Ishikawa (cell line): ENCODE results near the gene MAP1LC3B2.

ENCODE experiments used
- CEBPB ChIP-seq: IDR thresholded peaks from 2 replicates; pipeline ENCODE4 v1.6.1; 2012
- CREB1 ChIP-seq: IDR thresholded peaks from 2 replicates; pipeline ENCODE4 v1.6.1; 2012; ENCODE audit warnings: low read depth
- EGR1 ChIP-seq: IDR thresholded peaks from 2 replicates; pipeline ENCODE4 v1.6.1; 2012
- EP300 ChIP-seq: IDR thresholded peaks from 2 replicates; pipeline ENCODE4 v1.6.1; 2012; ENCODE audit warnings: borderline replicate concordance
- FOXM1 ChIP-seq: IDR thresholded peaks from 2 replicates; pipeline ENCODE4 v1.6.1; 2012; ENCODE audit warnings: low read depth, borderline replicate concordance
- MAX ChIP-seq: IDR thresholded peaks from 2 replicates; pipeline ENCODE4 v1.6.1; 2012
- RAD21 ChIP-seq: IDR thresholded peaks from 2 replicates; pipeline ENCODE4 v1.6.1; 2012; ENCODE audit warnings: low read depth
- REST ChIP-seq: IDR thresholded peaks from 2 replicates; pipeline ENCODE4 v1.6.1; 2012; ENCODE audit warnings: low read depth, mild to moderate bottlenecking
- TAF1 ChIP-seq: IDR thresholded peaks from 2 replicates; pipeline ENCODE4 v1.6.1; 2012; ENCODE audit warnings: low read depth, mild to moderate bottlenecking
- TCF12 ChIP-seq: IDR thresholded peaks from 2 replicates; pipeline ENCODE4 v1.6.1; 2012; ENCODE audit warnings: low read depth
- TEAD4 ChIP-seq: IDR thresholded peaks from 2 replicates; pipeline ENCODE4 v1.6.1; 2012

GRCh38 chr12:116612436-116612835 lies 53.3 kb downstream of the MAP1LC3B2 start:
- TF ChIP-seq CEBPB (no peak), EP300 (no peak), MAX (no peak), REST (no peak), TAF1 (no peak), FOXM1 (no peak), EGR1 (no peak), RAD21 (no peak), CREB1 (no peak), TCF12 (no peak), TEAD4 (no peak)
